ENCODE measurements around the gene HP. TPM values are rescaled to one million over a fixed set of nuclear protein-coding genes. Genes with fewer than 3 reads are reported as not detected.

Gene HP
- total and polyA plus RNA-seq, 2 of the 13 experiments (the other 11 are each of a cell fraction or from before 2014, with no cell fraction given) = 387 to 524 TPM

GRCh38 chr16:72042157-72042660, 12.1 kb upstream of the HP start (continued):
- TF ChIP-seq HOXA3 (CRISPR knock-in tag; IDR thresholded peaks at IDR 0.05) (peak; percentile 56; the same call in 1 of the 2 replicates), BRD4 (CRISPR knock-in tag; IDR thresholded peaks at IDR 0.05) (no peak), ARNT2 (CRISPR knock-in tag; IDR thresholded peaks at IDR 0.05; ENCODE audit: low read depth) (no peak), HMG20A (CRISPR knock-in tag; IDR thresholded peaks at IDR 0.05; ENCODE audit: borderline replicate concordance) (peak; percentile 22; the same call in 1 of the 2 replicates), HNF4G (IDR thresholded peaks at IDR 0.05; ENCODE audit: borderline replicate concordance, low read depth, low read length) (peak; percentile 41; the same call in 1 of the 2 replicates), HNF4G (CRISPR knock-in tag; IDR thresholded peaks at IDR 0.05; ENCODE audit: borderline replicate concordance, low read depth) (0 out of 2 replicates have a peak, but pooled peaks have one; percentile 37), RXRA (CRISPR knock-in tag; IDR thresholded peaks at IDR 0.05) (peak; percentile 17; the same call in 1 of the 2 replicates), ZNF788 (CRISPR knock-in tag; IDR thresholded peaks at IDR 0.05; ENCODE audit: borderline replicate concordance) (0 out of 2 replicates have a peak, but pooled peaks have one; percentile 18), HDAC2 (CRISPR knock-in tag; IDR thresholded peaks at IDR 0.05) (0 out of 2 replicates have a peak, but pooled peaks have one; percentile 37), ZNF766 (CRISPR knock-in tag; IDR thresholded peaks at IDR 0.05; ENCODE audit: borderline replicate concordance) (0 out of 2 replicates have a peak, but pooled peaks have one; percentile 69), NR2C2 (CRISPR knock-in tag; IDR thresholded peaks at IDR 0.05; ENCODE audit: borderline replicate concordance) (no peak), SNAPC2 (CRISPR knock-in tag; IDR thresholded peaks at IDR 0.05) (peak; percentile 52; the same call in 1 of the 2 replicates), ZFP36L1 (CRISPR knock-in tag; IDR thresholded peaks at IDR 0.05) (no peak), NCOA5 (CRISPR knock-in tag; IDR thresholded peaks at IDR 0.05) (no peak), SOX13 (IDR thresholded peaks at IDR 0.05) (no peak), SOX13 (CRISPR knock-in tag; conservative IDR thresholded peaks at IDR 0.05 in 1 of 2, IDR thresholded peaks at IDR 0.05 in 1 of 2) (peak in 1 of 2 experiments; percentile 36; a peak in 1 of 4 replicates), ZNF333 (CRISPR knock-in tag; IDR thresholded peaks at IDR 0.05; ENCODE audit: borderline replicate concordance) (no peak), SP2 (CRISPR knock-in tag; IDR thresholded peaks at IDR 0.05) (0 out of 2 replicates have a peak, but pooled peaks have one; percentile 17), ZNF232 (CRISPR knock-in tag; IDR thresholded peaks at IDR 0.05; ENCODE audit: borderline replicate concordance) (0 out of 2 replicates have a peak, but pooled peaks have one; percentile 21), CHCHD3 (CRISPR knock-in tag; IDR thresholded peaks at IDR 0.05) (no peak), CBX1 (IDR thresholded peaks at IDR 0.05; ENCODE audit: low read depth) (no peak), ZNF503 (CRISPR knock-in tag; IDR thresholded peaks at IDR 0.05) (0 out of 2 replicates have a peak, but pooled peaks have one; percentile 11)
- TF ChIP-seq, protein P1, sequence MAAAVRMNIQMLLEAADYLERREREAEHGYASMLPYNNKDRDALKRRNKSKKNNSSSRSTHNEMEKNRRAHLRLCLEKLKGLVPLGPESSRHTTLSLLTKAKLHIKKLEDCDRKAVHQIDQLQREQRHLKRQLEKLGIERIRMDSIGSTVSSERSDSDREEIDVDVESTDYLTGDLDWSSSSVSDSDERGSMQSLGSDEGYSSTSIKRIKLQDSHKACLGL (CRISPR knock-in tag; IDR thresholded peaks at IDR 0.05) = no peak
- TF ChIP-seq, protein P2, sequence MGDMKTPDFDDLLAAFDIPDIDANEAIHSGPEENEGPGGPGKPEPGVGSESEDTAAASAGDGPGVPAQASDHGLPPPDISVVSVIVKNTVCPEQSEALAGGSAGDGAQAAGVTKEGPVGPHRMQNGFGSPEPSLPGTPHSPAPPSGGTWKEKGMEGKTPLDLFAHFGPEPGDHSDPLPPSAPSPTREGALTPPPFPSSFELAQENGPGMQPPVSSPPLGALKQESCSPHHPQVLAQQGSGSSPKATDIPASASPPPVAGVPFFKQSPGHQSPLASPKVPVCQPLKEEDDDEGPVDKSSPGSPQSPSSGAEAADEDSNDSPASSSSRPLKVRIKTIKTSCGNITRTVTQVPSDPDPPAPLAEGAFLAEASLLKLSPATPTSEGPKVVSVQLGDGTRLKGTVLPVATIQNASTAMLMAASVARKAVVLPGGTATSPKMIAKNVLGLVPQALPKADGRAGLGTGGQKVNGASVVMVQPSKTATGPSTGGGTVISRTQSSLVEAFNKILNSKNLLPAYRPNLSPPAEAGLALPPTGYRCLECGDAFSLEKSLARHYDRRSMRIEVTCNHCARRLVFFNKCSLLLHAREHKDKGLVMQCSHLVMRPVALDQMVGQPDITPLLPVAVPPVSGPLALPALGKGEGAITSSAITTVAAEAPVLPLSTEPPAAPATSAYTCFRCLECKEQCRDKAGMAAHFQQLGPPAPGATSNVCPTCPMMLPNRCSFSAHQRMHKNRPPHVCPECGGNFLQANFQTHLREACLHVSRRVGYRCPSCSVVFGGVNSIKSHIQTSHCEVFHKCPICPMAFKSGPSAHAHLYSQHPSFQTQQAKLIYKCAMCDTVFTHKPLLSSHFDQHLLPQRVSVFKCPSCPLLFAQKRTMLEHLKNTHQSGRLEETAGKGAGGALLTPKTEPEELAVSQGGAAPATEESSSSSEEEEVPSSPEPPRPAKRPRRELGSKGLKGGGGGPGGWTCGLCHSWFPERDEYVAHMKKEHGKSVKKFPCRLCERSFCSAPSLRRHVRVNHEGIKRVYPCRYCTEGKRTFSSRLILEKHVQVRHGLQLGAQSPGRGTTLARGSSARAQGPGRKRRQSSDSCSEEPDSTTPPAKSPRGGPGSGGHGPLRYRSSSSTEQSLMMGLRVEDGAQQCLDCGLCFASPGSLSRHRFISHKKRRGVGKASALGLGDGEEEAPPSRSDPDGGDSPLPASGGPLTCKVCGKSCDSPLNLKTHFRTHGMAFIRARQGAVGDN (CRISPR knock-in tag; IDR thresholded peaks at IDR 0.05) = no peak

All from HepG2 (cell line).